Chondrocyte (in vitro differentiated cells): ENCODE measurements around the gene HSPA12A. TPM values are rescaled to one million over a fixed set of nuclear protein-coding genes. Genes with fewer than 3 reads are reported as not detected.

ENCODE experiments used
- DNase-seq: peaks from one replicate; pipeline ENCODE4 v3.0.0; 2021; ENCODE audit warnings: mixed read lengths, low spot score
- H3K27ac Mint-ChIP-seq: one replicate; pipeline ENCODE4 v1.8.0; 2021; ENCODE audit warnings: mild to moderate bottlenecking, moderate library complexity, mixed read lengths; ENCODE audit not compliant: unreplicated experiment
- H3K27me3 Mint-ChIP-seq: 2 replicates; pipeline ENCODE4 v1.8.0; 2021; ENCODE audit warnings: low read depth, mixed read lengths
- H3K36me3 Mint-ChIP-seq: 2 replicates; pipeline ENCODE4 v1.8.0; 2021; ENCODE audit warnings: low read depth, mixed read lengths
- H3K4me1 Mint-ChIP-seq: 2 replicates; pipeline ENCODE4 v1.8.0; 2021; ENCODE audit warnings: low read depth, mild to moderate bottlenecking, mixed read lengths
- H3K4me3 Mint-ChIP-seq: one replicate; pipeline ENCODE4 v1.8.0; 2021; ENCODE audit warnings: mild to moderate bottlenecking, moderate library complexity, mixed read lengths; ENCODE audit not compliant: unreplicated experiment
- H3K9me3 Mint-ChIP-seq: 2 replicates; pipeline ENCODE4 v1.8.0; 2021; ENCODE audit warnings: low read depth, mixed read lengths
- total RNA-seq: library from RNA; stranded (reverse); gene quantifications from 3 replicates; pipeline ENCODE4 v1.2.1, GENCODE V29; 2021
- TF ChIP-seq, protein P1 (sequence below): fragments of 200-600 bp; sonication (generic); IDR thresholded peaks from 2 replicates; pipeline ENCODE4 v1.5.0; 2021; ENCODE audit warnings: antibody characterized with exemption, mild to moderate bottlenecking, moderate library complexity

HSPA12A gene
- total RNA-seq, 1 donor from 2014 or later: 6.9 TPM

- TF ChIP-seq, protein P1, sequence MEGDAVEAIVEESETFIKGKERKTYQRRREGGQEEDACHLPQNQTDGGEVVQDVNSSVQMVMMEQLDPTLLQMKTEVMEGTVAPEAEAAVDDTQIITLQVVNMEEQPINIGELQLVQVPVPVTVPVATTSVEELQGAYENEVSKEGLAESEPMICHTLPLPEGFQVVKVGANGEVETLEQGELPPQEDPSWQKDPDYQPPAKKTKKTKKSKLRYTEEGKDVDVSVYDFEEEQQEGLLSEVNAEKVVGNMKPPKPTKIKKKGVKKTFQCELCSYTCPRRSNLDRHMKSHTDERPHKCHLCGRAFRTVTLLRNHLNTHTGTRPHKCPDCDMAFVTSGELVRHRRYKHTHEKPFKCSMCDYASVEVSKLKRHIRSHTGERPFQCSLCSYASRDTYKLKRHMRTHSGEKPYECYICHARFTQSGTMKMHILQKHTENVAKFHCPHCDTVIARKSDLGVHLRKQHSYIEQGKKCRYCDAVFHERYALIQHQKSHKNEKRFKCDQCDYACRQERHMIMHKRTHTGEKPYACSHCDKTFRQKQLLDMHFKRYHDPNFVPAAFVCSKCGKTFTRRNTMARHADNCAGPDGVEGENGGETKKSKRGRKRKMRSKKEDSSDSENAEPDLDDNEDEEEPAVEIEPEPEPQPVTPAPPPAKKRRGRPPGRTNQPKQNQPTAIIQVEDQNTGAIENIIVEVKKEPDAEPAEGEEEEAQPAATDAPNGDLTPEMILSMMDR: no peak
- peaks cover 8% of the 10 kb centered on the region for H3K4me1 Mint-ChIP-seq
- H3K9me3 Mint-ChIP-seq: no peaks in the 10 kb centered on the region
- H3K36me3 Mint-ChIP-seq: peaks cover 3% of the 10 kb centered on the region
- H3K27me3 Mint-ChIP-seq: no peaks in the 10 kb centered on the region
- DNase-seq: no peak
- H3K27ac Mint-ChIP-seq: no peak overlapping the region
- H3K4me3 Mint-ChIP-seq: no peak overlapping the region
Measured at GRCh38 chr10:116683166-116683565, 59.2 kb downstream of the HSPA12A start.

DNA sequence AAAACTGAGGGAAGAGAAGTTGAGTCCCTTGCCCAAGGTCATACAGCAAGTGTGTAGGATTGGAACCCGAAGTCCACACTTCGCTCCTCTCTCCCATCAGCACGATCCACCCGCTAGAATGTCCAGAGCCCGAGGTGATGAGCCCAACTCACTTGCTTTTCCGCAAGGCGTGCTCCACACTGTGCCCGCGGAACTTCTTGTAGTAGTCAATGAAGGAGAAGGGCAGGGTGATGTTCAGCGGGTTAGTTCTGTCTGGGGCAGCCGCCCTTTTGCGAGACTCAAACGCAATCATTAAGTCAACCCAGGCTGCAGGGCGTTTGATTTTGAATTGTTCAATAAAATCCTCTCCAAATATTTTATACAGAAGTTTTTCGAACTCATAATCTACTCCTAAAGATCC is 63.0 kb downstream of the HSPA12A start:
- no peak overlapping the region for H3K4me3 Mint-ChIP-seq
- H3K27me3 Mint-ChIP-seq: no peaks in the 10 kb centered on the region
- DNase-seq: no peak
- peaks cover 5% of the 10 kb centered on the region for H3K36me3 Mint-ChIP-seq
- peaks cover 3% of the 10 kb centered on the region for H3K4me1 Mint-ChIP-seq
- no peaks in the 10 kb centered on the region for H3K9me3 Mint-ChIP-seq
- TF ChIP-seq, protein P1: no peak
- H3K27ac Mint-ChIP-seq: no peak overlapping the region

- TF ChIP-seq, protein P1: no peak
- peaks cover 7% of the 10 kb centered on the region for H3K36me3 Mint-ChIP-seq
- no peaks in the 10 kb centered on the region for H3K9me3 Mint-ChIP-seq
- no peaks in the 10 kb centered on the region for H3K4me1 Mint-ChIP-seq
- H3K27me3 Mint-ChIP-seq: no peaks in the 10 kb centered on the region
- no peak for DNase-seq
- H3K27ac Mint-ChIP-seq: no peak overlapping the region
- H3K4me3 Mint-ChIP-seq: no peak overlapping the region
Measured at GRCh38 chr10:116676633-116677032, 65.7 kb downstream of the HSPA12A start.

DNA sequence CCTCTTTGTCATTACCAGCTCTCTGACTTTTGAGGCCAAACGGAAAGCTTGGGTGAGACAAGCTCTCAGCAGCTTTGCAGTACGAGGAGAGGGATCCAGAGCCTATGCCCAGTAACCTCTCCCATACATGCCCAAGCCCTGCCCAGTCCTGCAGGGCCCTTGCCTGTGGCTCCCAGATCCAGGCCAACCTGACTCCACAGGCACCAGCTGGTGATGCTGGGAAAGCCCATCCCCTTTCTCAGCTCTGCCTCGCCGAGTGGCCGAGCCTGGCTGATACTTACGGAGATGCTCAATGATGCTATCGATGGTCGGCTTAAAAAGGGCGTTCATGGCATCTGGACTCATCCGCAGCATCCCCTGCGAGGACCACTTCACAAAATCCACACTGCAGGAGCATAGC is 66.2 kb downstream of the HSPA12A start:
- H3K36me3 Mint-ChIP-seq: peaks cover 7% of the 10 kb centered on the region
- DNase-seq: no peak
- H3K9me3 Mint-ChIP-seq: no peaks in the 10 kb centered on the region
- H3K27ac Mint-ChIP-seq: no peak overlapping the region
- TF ChIP-seq, protein P1: no peak
- no peaks in the 10 kb centered on the region for H3K27me3 Mint-ChIP-seq
- no peaks in the 10 kb centered on the region for H3K4me1 Mint-ChIP-seq
- H3K4me3 Mint-ChIP-seq: no peak overlapping the region

DNA sequence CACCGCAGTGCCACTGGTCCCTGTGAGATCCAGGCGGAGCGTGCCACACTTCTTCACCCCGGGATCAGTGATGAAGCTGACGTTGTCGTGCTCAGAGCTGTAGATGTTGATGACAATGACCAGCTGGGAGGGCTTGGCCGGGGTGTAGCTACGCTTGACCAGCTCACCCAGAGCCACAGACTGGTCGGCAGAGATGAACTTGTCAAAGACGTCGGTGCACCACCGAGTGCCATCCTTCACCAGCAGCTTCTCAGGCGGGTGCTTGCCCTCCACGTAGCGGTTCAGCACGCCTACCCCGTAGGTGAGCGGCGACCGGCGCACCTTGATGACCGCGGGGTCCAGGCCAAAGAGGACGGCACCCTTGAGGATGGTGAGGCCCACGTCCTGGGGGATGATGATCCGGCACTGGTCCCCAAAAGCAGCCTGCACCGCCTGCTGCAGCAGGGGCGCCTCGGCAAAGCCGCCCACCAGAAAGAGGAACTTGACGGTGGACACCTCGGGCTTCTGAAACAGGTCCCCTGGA is 67.4 kb downstream of the HSPA12A start:
- DNase-seq: no peak
- Mint-ChIP-seq H3K27ac (no peak overlapping the region), H3K9me3 (no peaks in the 10 kb centered on the region), H3K27me3 (no peaks in the 10 kb centered on the region), H3K36me3 (peaks cover 6% of the 10 kb centered on the region), H3K4me3 (no peak overlapping the region), H3K4me1 (no peaks in the 10 kb centered on the region)
- TF ChIP-seq, protein P1: no peak
